T-helper 2 cell treated with Interferon-gamma antibody and Interleukin-4, amounts not matched to agents 5 μg/mL and 100 μg/mL, for 36 hours (primary cell): Measurements from ENCODE around the gene ZNF850.
A peak's percentile ranks its signal among the peaks of the same experiment; 100 is the strongest.
"Not testable (repeated sequence)": the region's sequence is repeated elsewhere in the genome, so short reads cannot be mapped to it uniquely, and the experiment has no call there.

Experiments
- DNase-seq: peaks from one replicate; pipeline ENCODE4 v3.0.0; 2021; ENCODE audit warnings: low spot score
- H3K27ac Mint-ChIP-seq: one replicate; pipeline ENCODE4 v1.8.0; 2021; ENCODE audit warnings: mild to moderate bottlenecking, mixed read lengths
- H3K27me3 Mint-ChIP-seq: one replicate; pipeline ENCODE4 v1.8.0; 2021; ENCODE audit warnings: low read depth, mixed read lengths
- H3K36me3 Mint-ChIP-seq: one replicate; pipeline ENCODE4 v1.8.0; 2021; ENCODE audit warnings: low read depth, mixed read lengths
- H3K4me1 Mint-ChIP-seq: one replicate; pipeline ENCODE4 v1.8.0; 2021; ENCODE audit warnings: low read depth, mixed read lengths
- H3K4me3 Mint-ChIP-seq: one replicate; pipeline ENCODE4 v1.8.0; 2022; ENCODE audit warnings: mild to moderate bottlenecking, moderate library complexity, mixed read lengths
- H3K9me3 Mint-ChIP-seq: one replicate; pipeline ENCODE4 v1.8.0; 2021; ENCODE audit warnings: mixed read lengths

ZNF850 gene

DNA sequence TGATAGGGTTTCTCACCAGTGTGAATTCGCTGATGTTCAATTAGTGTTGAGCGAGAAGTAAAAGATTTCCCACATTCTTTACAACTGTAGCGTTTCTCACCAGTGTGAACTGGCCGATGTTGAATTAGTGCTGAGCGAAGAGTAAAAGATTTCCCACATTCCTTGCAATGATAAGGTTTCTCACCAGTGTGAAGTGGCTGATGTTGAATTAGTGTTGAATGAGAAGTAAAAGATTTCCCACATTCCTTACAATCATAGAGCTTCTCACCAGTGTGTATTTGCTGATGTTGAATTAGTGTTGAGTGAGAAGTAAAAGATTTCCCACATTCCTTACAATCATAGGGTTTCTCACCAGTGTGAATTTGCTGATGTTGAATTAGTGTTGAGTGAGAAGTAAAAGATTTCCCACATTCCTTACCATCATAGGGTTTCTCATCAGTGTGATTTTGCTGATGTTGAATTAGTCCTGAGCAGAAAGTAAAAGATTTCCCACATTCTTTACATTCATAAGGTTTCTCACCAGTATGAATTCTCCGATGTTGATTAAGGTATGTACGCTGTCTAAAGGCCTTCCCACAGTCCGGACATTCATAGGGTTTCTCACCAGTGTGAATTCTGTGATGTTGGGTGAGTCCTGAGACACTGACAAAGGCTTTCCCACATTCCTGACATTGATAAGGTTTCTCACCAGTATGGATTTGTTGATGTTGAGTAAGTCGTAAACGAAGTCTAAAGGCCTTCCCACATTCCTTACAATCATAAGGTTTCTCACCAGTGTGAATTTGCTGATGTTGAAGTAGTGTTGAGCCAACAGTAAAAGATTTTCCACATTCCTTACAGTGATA, 24.0 kb downstream of the ZNF850 start:
- no peaks in the 10 kb centered on the region for H3K4me1 Mint-ChIP-seq
- no peak for DNase-seq
- no peak overlapping the region for H3K4me3 Mint-ChIP-seq
- peaks cover 63% of the 10 kb centered on the region for H3K9me3 Mint-ChIP-seq
- peaks cover 76% of the 10 kb centered on the region for H3K36me3 Mint-ChIP-seq
- no peak overlapping the region for H3K27ac Mint-ChIP-seq
- H3K27me3 Mint-ChIP-seq = no peaks in the 10 kb centered on the region

DNA sequence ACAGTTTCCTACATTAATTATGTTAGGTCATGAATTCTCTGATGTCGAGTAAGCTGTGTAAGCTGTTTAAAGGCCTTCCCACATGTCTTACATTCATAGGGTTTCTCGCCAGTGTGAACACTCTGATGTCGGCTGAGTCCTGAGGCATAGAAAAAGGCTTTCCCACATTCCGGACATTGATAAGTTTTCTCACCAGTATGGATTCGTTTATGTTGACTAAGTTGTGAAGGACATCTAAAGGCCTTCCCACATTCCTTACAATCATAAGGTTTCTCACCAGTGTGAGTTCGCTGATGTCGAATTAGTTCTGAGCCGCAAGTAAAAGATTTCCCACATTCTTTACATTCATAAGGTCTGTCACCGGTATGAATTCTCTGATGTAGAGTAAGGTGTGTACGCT, 24.9 kb downstream of the ZNF850 start:
- Mint-ChIP-seq H3K9me3 (peaks cover 68% of the 10 kb centered on the region), H3K36me3 (peaks cover 73% of the 10 kb centered on the region), H3K4me1 (no peaks in the 10 kb centered on the region), H3K27ac (no peak overlapping the region), H3K4me3 (no peak overlapping the region), H3K27me3 (no peaks in the 10 kb centered on the region)
- DNase-seq = no peak

DNA sequence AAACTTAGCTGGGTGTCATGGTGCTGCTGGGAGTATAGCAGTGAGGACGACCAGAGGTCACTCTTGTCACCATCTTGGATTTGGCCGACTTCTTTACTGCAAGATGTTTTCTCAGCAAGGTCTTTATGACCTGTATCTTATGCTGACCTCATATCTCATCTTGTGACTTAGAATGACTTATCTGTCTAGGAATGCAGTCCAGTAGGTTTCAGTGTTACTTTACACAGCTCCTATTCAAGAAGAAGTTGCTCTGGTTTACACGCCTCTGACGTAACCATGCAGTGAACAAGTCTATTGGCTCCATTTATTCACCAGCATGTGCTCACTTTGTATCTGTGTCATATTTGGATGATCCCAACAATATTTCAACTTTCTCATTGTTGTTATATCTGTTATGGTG, 26.7 kb downstream of the ZNF850 start:
- Mint-ChIP-seq H3K4me1 (no peaks in the 10 kb centered on the region), H3K27ac (no peak overlapping the region), H3K36me3 (peaks cover 58% of the 10 kb centered on the region), H3K9me3 (peaks cover 64% of the 10 kb centered on the region), H3K27me3 (no peaks in the 10 kb centered on the region), H3K4me3 (no peak overlapping the region)
- DNase-seq = no peak

DNA sequence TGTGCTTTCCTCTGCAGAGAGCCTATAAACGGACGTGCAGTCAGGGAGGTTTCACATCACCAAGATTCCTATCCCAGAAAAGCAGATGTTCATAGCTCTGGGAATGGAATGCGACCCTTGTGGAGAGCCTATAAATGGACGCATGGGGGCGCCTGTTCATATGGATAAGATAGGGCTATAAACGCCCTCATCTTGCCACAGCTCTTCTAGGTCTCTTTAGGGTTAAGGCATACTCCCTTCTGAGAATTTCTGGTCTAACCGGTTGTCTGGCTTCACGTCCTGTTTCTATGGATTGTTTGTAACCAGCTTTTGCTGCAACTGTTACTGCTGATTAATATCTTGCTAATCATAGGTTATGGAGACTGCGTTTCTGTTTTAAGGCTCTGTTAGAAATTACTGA, 36.4 kb downstream of the ZNF850 start:
- Mint-ChIP-seq H3K9me3 (peaks cover 85% of the 10 kb centered on the region), H3K36me3 (peaks cover 21% of the 10 kb centered on the region)
- H3K4me1 Mint-ChIP-seq, H3K4me3 Mint-ChIP-seq, H3K27me3 Mint-ChIP-seq, DNase-seq, H3K27ac Mint-ChIP-seq: not testable (repeated sequence)

- Mint-ChIP-seq H3K4me1 (no peaks in the 10 kb centered on the region), H3K27me3 (no peaks in the 10 kb centered on the region), H3K4me3 (no peak overlapping the region), H3K27ac (no peak overlapping the region), H3K36me3 (peaks cover 58% of the 10 kb centered on the region), H3K9me3 (peaks cover 56% of the 10 kb centered on the region)
- DNase-seq = no peak
Measured at GRCh38 chr19:36719687-36720556, 52.7 kb downstream of the ZNF850 start.

- no peak for DNase-seq
- H3K27me3 Mint-ChIP-seq = no peaks in the 10 kb centered on the region
- H3K9me3 Mint-ChIP-seq = peaks cover 80% of the 10 kb centered on the region
- no peaks in the 10 kb centered on the region for H3K4me1 Mint-ChIP-seq
- peaks cover 88% of the 10 kb centered on the region for H3K36me3 Mint-ChIP-seq
- no peak overlapping the region for H3K27ac Mint-ChIP-seq
- H3K4me3 Mint-ChIP-seq = no peak overlapping the region
Measured at GRCh38 chr19:36709423-36709822, 63.2 kb downstream of the ZNF850 start.

DNA sequence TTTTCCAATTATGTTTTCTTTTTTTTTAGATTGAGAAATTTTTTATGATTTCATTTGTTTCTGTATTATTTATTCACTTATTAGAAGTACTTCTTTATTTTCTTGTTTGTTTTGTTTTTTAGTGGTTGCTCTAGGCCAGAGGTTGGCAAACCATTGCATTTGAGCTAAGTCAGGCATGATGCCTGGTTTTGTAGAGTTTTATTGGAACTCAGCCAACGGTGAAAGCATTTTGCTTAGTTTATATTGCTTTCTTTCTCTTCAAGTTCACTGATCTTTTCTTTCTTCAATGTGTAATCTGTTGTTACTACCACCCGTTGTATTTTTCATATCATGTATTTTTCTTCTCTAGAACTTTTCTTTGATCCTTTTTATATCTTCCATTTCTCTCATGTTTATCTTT, 65.5 kb downstream of the ZNF850 start:
- no peak for DNase-seq
- H3K4me1 Mint-ChIP-seq = no peaks in the 10 kb centered on the region
- no peak overlapping the region for H3K27ac Mint-ChIP-seq
- H3K9me3 Mint-ChIP-seq = peaks cover 65% of the 10 kb centered on the region
- H3K27me3 Mint-ChIP-seq = no peaks in the 10 kb centered on the region
- no peak overlapping the region for H3K4me3 Mint-ChIP-seq
- peaks cover 79% of the 10 kb centered on the region for H3K36me3 Mint-ChIP-seq

DNA sequence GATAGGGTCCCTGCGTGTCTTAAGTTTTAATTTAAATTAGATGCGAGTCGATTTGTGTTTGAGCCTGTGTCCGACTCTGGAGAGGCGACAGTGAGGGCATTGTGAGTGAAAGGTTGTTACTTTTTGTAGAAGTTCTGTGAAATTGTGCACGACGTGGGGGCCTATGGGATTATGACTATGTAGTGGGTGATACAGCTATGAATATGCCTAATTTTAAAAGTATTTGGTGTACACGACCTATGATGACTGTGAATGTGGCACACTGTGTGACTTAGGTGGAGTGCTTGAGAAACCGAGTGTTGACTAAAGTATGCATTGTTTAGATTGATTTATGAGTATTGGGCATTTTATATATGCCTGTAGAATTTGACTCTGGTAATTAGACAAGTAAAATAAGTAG, 84.5 kb downstream of the ZNF850 start:
- DNase-seq = no peak
- no peaks in the 10 kb centered on the region for H3K27me3 Mint-ChIP-seq

DNA sequence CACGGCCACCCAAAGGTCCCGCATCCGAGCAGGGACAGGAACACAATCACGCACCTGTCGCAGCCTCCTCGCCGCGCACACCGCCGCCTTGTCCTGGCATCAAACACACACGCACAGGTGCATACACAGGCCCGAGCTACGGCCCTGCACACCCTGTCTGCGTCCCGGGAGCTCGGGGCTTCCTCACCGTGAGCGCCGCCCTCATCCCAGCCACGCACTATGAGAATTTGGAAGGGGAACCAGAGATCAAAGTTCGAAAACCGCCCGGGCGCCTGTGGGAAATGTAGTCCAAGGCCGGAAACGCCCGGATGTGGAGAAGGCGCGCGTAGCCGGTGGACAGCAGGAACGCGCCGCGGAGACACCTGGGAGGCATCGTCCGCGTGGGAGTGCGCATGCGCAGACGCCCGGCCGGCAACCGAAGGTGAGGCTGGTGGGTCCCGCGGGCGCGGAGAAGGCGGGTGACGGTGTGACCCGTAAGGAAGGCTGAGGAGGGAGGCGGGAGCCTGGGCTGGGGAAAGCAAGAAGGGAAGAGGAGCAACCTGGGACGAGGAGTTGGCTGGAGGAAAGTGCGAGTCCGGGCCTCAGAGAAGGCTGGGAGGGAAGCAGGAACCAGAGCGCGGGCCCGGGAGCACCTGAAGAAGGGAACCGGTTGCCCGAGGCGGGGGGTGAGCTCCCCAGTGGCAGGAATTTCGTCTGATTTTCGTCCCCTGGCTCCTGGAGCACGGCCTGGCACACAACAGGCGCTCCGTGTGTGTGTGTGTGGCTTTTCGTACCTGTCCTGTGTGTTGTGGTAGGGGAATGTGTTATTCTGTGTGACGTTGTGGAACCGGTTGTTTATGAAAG, 85.2 kb downstream of the ZNF850 start, which contains the start of gene ZNF567:
TSS of gene ZNF567 (plus strand) at position 399 of the 843 bp plus-strand sequence. CDS start 7,256 bp downstream, outside the sequence.
- H3K4me1 Mint-ChIP-seq = peaks cover 16% of the 10 kb centered on the region
- peaks cover 49% of the 10 kb centered on the region for H3K9me3 Mint-ChIP-seq
- H3K36me3 Mint-ChIP-seq = peaks cover 64% of the 10 kb centered on the region
- H3K27me3 Mint-ChIP-seq = no peaks in the 10 kb centered on the region
- peak within 1 kb of the TSS; percentile 92 for H3K27ac Mint-ChIP-seq
- peak; percentile 98 for DNase-seq
- H3K4me3 Mint-ChIP-seq = peak within 1 kb of the TSS; percentile 98

More for the DNA sequence above, 84.5 kb downstream of the ZNF850 start:
- peak overlapping the region; percentile 92 for H3K27ac Mint-ChIP-seq
- peaks cover 16% of the 10 kb centered on the region for H3K4me1 Mint-ChIP-seq
- peaks cover 66% of the 10 kb centered on the region for H3K36me3 Mint-ChIP-seq
- peaks cover 48% of the 10 kb centered on the region for H3K9me3 Mint-ChIP-seq
- peak overlapping the region; percentile 98 for H3K4me3 Mint-ChIP-seq

GRCh38 chr19:36686365-36687213, 86.0 kb downstream of the ZNF850 start:
- peaks cover 63% of the 10 kb centered on the region for H3K36me3 Mint-ChIP-seq
- H3K4me3 Mint-ChIP-seq = peak overlapping the region; percentile 98
- H3K27me3 Mint-ChIP-seq = no peaks in the 10 kb centered on the region
- H3K9me3 Mint-ChIP-seq = peaks cover 48% of the 10 kb centered on the region
- peak overlapping the region; percentile 92 for H3K27ac Mint-ChIP-seq
- no peak for DNase-seq
- peaks cover 16% of the 10 kb centered on the region for H3K4me1 Mint-ChIP-seq

DNA sequence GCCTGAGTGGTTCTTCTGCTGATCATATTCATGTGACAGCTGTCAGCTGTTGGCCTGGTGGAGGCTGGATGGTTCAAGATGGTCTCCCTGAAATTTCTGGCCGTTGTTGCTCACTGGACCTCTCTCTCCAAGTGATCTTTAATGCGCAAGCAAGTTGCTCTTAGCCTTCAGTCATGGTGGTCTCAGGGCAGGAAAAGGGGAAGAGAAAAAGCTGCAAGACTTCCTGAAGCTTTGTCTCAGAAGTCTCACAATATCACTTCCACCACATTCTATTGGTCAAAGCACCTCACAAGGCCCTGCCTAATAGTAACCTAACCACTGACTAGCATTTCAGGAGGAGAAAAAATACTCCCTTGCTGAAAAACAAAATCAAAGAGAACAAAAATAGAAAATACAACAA, 86.8 kb downstream of the ZNF850 start:
- Mint-ChIP-seq H3K27ac (no peak overlapping the region), H3K4me3 (peak overlapping the region; percentile 98), H3K9me3 (peaks cover 50% of the 10 kb centered on the region), H3K4me1 (peaks cover 16% of the 10 kb centered on the region), H3K27me3 (no peaks in the 10 kb centered on the region), H3K36me3 (peaks cover 64% of the 10 kb centered on the region)
- no peak for DNase-seq

DNA sequence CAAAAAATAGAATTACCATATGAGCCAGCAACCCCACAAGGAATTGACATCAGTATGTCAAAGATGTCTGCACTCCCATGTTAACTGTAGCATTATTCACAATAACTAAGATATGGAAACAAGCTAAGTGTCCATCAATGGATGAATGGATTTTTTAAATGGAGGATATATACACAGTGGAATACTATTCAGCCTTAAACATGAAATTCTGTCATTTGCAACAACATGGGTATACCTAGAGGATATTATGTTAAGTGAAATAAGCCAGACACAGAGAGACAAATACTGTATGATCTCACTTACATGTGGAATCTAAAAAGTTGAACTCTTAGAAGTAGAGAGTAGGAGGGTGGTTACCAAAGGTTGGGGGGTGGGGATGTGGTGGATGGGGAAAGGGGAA, 93.2 kb downstream of the ZNF850 start:
- Mint-ChIP-seq H3K36me3 (peaks cover 45% of the 10 kb centered on the region), H3K4me1 (no peaks in the 10 kb centered on the region), H3K27me3 (no peaks in the 10 kb centered on the region), H3K4me3 (no peak overlapping the region), H3K27ac (no peak overlapping the region), H3K9me3 (peaks cover 52% of the 10 kb centered on the region)
- DNase-seq = no peak

- no peak overlapping the region for H3K4me3 Mint-ChIP-seq
- no peaks in the 10 kb centered on the region for H3K4me1 Mint-ChIP-seq
- no peak for DNase-seq
- H3K9me3 Mint-ChIP-seq = peaks cover 58% of the 10 kb centered on the region
- no peaks in the 10 kb centered on the region for H3K27me3 Mint-ChIP-seq
- H3K36me3 Mint-ChIP-seq = peaks cover 21% of the 10 kb centered on the region
- H3K27ac Mint-ChIP-seq = no peak overlapping the region
Measured at GRCh38 chr19:36674201-36674600, 98.4 kb downstream of the ZNF850 start.
